A549 (cell line): ENCODE measurements around the gene NFIA.

ENCODE experiments used
- CEBPB ChIP-seq, 2 experiments: fragments of >200 bp in 1 of 2; sonication (Bioruptor Twin) in 1 of 2; formaldehyde crosslinking in 1 of 2; IDR thresholded peaks; 2 replicates each; pipeline ENCODE4 v1.6.1; 2012 to 2016
- EP300 ChIP-seq, 2 experiments: fragments of >200 bp; sonication (Bioruptor Twin); formaldehyde crosslinking; IDR thresholded peaks; 2 replicates in 1 of 2; 3 replicates in 1 of 2; pipeline ENCODE4 v1.6.1; 2016 to 2017
- FOSL2 ChIP-seq, 2 experiments: fragments of 450-650 bp in 1 of 2; fragments of >200 bp in 1 of 2; sonication (Bioruptor Twin) in 1 of 2; formaldehyde crosslinking; IDR thresholded peaks; 2 replicates each; pipeline versions ENCODE4 v1.5.0 to v1.6.1; 2016 to 2020; ENCODE audit warnings: mild to moderate bottlenecking in 1 of 2, moderate library complexity in 1 of 2
- HDAC2 ChIP-seq: fragments of 200-600 bp; sonication (generic); IDR thresholded peaks from 2 replicates; pipeline ENCODE4 v1.6.1; 2016
- KDM1A ChIP-seq: fragments of 200-600 bp; sonication (generic); IDR thresholded peaks from 2 replicates; pipeline ENCODE4 v1.6.1; 2016; ENCODE audit warnings: low read depth, mild to moderate bottlenecking
- MAFK ChIP-seq: fragments of 450-650 bp; IDR thresholded peaks from 2 replicates; pipeline ENCODE4 v1.6.1; 2014; ENCODE audit not compliant: partially characterized antibody
- POLR2A ChIP-seq: IDR thresholded peaks from 2 replicates; pipeline ENCODE4 v1.6.1; 2012; ENCODE audit warnings: mild to moderate bottlenecking, low read length
- RNF2 ChIP-seq: fragments of 200-600 bp; sonication (generic); IDR thresholded peaks from 2 replicates; pipeline ENCODE4 v1.6.1; 2016; ENCODE audit warnings: low read depth, mild to moderate bottlenecking, antibody characterized with exemption, moderate library complexity, borderline replicate concordance
- SMC3 ChIP-seq: fragments of >200 bp; sonication (Bioruptor Twin); formaldehyde crosslinking; IDR thresholded peaks from 3 replicates; pipeline ENCODE4 v1.6.1; 2018; ENCODE audit warnings: inconsistent platforms
- TF ChIP-seq, protein P1 (sequence below): fragments of >200 bp; sonication (Bioruptor Twin); formaldehyde crosslinking; IDR thresholded peaks from 3 replicates; pipeline ENCODE4 v1.5.1; 2016
- TF ChIP-seq, protein P2 (sequence below): fragments of 450-650 bp; IDR thresholded peaks from 2 replicates; pipeline ENCODE4 v1.6.1; 2014; ENCODE audit warnings: antibody characterized with exemption
- TF ChIP-seq, protein P3 (sequence below): IDR thresholded peaks from 2 replicates; pipeline ENCODE4 v1.6.1; 2012
- TF ChIP-seq, protein P4 (sequence below): IDR thresholded peaks from 2 replicates; pipeline ENCODE4 v1.6.1; 2012
- TF ChIP-seq, protein P5 (sequence below): fragments of 200-600 bp; sonication (generic); IDR thresholded peaks from 2 replicates; pipeline ENCODE4 v1.6.1; 2016; ENCODE audit warnings: antibody characterized with exemption, mild to moderate bottlenecking, moderate library complexity

DNA sequence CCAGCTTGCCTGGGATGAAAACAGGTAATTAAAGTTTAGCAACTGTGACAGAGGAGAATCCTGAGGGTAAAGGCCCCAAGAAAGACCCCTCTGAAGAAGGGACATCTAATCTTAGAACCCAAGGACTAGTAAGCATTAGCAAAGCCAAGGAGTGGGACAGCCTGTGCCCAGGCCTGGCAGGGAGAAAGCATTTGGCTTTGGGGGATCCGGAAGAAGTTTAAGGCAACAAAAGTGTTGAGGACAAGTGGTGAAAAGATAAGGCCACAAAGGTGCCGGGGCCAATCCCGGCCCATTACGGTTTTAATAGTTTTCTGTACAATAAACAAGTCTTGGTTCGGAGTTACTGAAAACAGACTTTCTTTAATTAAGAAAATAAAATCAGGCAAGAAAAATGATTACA lies 367.0 kb downstream of the NFIA start:
- TF ChIP-seq, protein P1, sequence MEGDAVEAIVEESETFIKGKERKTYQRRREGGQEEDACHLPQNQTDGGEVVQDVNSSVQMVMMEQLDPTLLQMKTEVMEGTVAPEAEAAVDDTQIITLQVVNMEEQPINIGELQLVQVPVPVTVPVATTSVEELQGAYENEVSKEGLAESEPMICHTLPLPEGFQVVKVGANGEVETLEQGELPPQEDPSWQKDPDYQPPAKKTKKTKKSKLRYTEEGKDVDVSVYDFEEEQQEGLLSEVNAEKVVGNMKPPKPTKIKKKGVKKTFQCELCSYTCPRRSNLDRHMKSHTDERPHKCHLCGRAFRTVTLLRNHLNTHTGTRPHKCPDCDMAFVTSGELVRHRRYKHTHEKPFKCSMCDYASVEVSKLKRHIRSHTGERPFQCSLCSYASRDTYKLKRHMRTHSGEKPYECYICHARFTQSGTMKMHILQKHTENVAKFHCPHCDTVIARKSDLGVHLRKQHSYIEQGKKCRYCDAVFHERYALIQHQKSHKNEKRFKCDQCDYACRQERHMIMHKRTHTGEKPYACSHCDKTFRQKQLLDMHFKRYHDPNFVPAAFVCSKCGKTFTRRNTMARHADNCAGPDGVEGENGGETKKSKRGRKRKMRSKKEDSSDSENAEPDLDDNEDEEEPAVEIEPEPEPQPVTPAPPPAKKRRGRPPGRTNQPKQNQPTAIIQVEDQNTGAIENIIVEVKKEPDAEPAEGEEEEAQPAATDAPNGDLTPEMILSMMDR = no peak
- TF ChIP-seq POLR2A (no peak), KDM1A (no peak), CEBPB (IDR thresholded peaks at IDR 0.05) (no peak), SMC3 (no peak), EP300 (IDR thresholded peaks at IDR 0.05) (no peak), FOSL2 (IDR thresholded peaks at IDR 0.05) (no peak), FOSL2 (CRISPR knock-in tag; IDR thresholded peaks at IDR 0.05) (no peak), RNF2 (no peak), HDAC2 (no peak), MAFK (no peak)
- TF ChIP-seq, protein P2, sequence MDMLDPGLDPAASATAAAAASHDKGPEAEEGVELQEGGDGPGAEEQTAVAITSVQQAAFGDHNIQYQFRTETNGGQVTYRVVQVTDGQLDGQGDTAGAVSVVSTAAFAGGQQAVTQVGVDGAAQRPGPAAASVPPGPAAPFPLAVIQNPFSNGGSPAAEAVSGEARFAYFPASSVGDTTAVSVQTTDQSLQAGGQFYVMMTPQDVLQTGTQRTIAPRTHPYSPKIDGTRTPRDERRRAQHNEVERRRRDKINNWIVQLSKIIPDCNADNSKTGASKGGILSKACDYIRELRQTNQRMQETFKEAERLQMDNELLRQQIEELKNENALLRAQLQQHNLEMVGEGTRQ = no peak
- TF ChIP-seq, protein P3, sequence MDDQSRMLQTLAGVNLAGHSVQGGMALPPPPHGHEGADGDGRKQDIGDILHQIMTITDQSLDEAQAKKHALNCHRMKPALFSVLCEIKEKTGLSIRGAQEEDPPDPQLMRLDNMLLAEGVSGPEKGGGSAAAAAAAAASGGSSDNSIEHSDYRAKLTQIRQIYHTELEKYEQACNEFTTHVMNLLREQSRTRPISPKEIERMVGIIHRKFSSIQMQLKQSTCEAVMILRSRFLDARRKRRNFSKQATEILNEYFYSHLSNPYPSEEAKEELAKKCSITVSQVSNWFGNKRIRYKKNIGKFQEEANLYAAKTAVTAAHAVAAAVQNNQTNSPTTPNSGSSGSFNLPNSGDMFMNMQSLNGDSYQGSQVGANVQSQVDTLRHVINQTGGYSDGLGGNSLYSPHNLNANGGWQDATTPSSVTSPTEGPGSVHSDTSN = no peak
- TF ChIP-seq, protein P4, sequence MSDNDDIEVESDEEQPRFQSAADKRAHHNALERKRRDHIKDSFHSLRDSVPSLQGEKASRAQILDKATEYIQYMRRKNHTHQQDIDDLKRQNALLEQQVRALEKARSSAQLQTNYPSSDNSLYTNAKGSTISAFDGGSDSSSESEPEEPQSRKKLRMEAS = no peak
- TF ChIP-seq, protein P5, sequence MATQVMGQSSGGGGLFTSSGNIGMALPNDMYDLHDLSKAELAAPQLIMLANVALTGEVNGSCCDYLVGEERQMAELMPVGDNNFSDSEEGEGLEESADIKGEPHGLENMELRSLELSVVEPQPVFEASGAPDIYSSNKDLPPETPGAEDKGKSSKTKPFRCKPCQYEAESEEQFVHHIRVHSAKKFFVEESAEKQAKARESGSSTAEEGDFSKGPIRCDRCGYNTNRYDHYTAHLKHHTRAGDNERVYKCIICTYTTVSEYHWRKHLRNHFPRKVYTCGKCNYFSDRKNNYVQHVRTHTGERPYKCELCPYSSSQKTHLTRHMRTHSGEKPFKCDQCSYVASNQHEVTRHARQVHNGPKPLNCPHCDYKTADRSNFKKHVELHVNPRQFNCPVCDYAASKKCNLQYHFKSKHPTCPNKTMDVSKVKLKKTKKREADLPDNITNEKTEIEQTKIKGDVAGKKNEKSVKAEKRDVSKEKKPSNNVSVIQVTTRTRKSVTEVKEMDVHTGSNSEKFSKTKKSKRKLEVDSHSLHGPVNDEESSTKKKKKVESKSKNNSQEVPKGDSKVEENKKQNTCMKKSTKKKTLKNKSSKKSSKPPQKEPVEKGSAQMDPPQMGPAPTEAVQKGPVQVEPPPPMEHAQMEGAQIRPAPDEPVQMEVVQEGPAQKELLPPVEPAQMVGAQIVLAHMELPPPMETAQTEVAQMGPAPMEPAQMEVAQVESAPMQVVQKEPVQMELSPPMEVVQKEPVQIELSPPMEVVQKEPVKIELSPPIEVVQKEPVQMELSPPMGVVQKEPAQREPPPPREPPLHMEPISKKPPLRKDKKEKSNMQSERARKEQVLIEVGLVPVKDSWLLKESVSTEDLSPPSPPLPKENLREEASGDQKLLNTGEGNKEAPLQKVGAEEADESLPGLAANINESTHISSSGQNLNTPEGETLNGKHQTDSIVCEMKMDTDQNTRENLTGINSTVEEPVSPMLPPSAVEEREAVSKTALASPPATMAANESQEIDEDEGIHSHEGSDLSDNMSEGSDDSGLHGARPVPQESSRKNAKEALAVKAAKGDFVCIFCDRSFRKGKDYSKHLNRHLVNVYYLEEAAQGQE = no peak
